K562 (cell line): ENCODE measurements around the gene USP19. TPM values are rescaled to one million over a fixed set of nuclear protein-coding genes. Genes with fewer than 3 reads are reported as not detected.

Experiments used
- DEAF1 ChIP-seq: fragments of 450-650 bp; formaldehyde crosslinking; IDR thresholded peaks from 2 replicates; pipeline ENCODE4 v1.4.0; 2020; ENCODE audit warnings: mild to moderate bottlenecking, moderate library complexity
- GABPA ChIP-seq: fragments of 200-800 bp; sonication (Bioruptor generic); conservative IDR thresholded peaks from 2 replicates; pipeline ENCODE4 v1.6.1; 2016; ENCODE audit warnings: low read depth, missing genetic modification characterization, missing compliant biosample characterization
- HIVEP1 ChIP-seq: fragments of 250-450 bp; sonication (Bioruptor Pico); IDR thresholded peaks from 2 replicates; pipeline ENCODE4 v1.4.0; 2020; ENCODE audit warnings: mild to moderate bottlenecking
- HMGN3 ChIP-seq: IDR thresholded peaks from 2 replicates; pipeline ENCODE4 v1.6.1; 2011; ENCODE audit warnings: borderline replicate concordance, low read depth, mild to moderate bottlenecking, mixed read lengths, low read length; ENCODE audit not compliant: insufficient read length; ENCODE audit errors: extremely low read depth
- JUNB ChIP-seq: fragments of 450-650 bp; formaldehyde crosslinking; conservative IDR thresholded peaks from 2 replicates; pipeline ENCODE4 v1.4.0; 2020; ENCODE audit warnings: mild to moderate bottlenecking
- NR2C2 ChIP-seq, 2 experiments: fragments of 200-800 bp in 1 of 2; sonication (Bioruptor generic) in 1 of 2; sonication (generic) in 1 of 2; formaldehyde crosslinking in 1 of 2; IDR thresholded peaks; 2 replicates each; pipeline versions ENCODE4 v1.6.1 to v1.8.0; 2016 to 2022; ENCODE audit warnings: mild to moderate bottlenecking in 1 of 2, missing compliant biosample characterization in 1 of 2, missing genetic modification characterization in 1 of 2, missing genetic modification reagents in 1 of 2
- NR2F6 ChIP-seq: fragments of 450-650 bp; formaldehyde crosslinking; IDR thresholded peaks from 2 replicates; pipeline ENCODE4 v1.4.0; 2020; ENCODE audit warnings: mild to moderate bottlenecking
- POLR2AphosphoS5 ChIP-seq: IDR thresholded peaks from 2 replicates; pipeline ENCODE4 v1.6.1; 2011; ENCODE audit warnings: mild to moderate bottlenecking, low read depth, low read length, moderate library complexity; ENCODE audit not compliant: control insufficient read depth, insufficient read depth
- RNF2 ChIP-seq: sonication (generic); IDR thresholded peaks from 2 replicates; pipeline ENCODE4 v1.6.1; 2016
- SIN3B ChIP-seq: fragments of 450-650 bp; IDR thresholded peaks from 2 replicates; pipeline ENCODE4 v1.6.1; 2017; ENCODE audit warnings: low read depth, mild to moderate bottlenecking, moderate library complexity
- SPI1 ChIP-seq: IDR thresholded peaks from 2 replicates; pipeline ENCODE4 v1.6.1; 2011; ENCODE audit warnings: low read depth, low read length, control low read depth, borderline replicate concordance
- SRSF9 ChIP-seq: fragments of 200-400 bp; formaldehyde crosslinking; IDR thresholded peaks from 2 replicates; pipeline ENCODE4 v1.6.1; 2017; ENCODE audit warnings: low read depth, low read length, borderline replicate concordance
- STAT6 ChIP-seq: sonication (generic); formaldehyde crosslinking; IDR thresholded peaks from 2 replicates; pipeline ENCODE4 v1.8.1; 2023; ENCODE audit warnings: mild to moderate bottlenecking, missing genetic modification reagents
- TCFL5 ChIP-seq: fragments of 250-450 bp; sonication (Bioruptor Pico); conservative IDR thresholded peaks from 2 replicates; pipeline ENCODE4 v1.6.1; 2021; ENCODE audit warnings: mild to moderate bottlenecking, moderate library complexity, matching md5 sums
- ZBTB33 ChIP-seq: sonication (generic); formaldehyde crosslinking; IDR thresholded peaks from 2 replicates; pipeline ENCODE4 v1.8.1; 2023; ENCODE audit warnings: mild to moderate bottlenecking, missing genetic modification reagents
- ZBTB49 ChIP-seq: sonication (generic); formaldehyde crosslinking; IDR thresholded peaks from 2 replicates; pipeline ENCODE4 v1.8.0; 2022; ENCODE audit warnings: missing genetic modification reagents, mild to moderate bottlenecking, borderline replicate concordance
- polyA plus RNA-seq, 8 experiments: library from polyadenylated mRNA; depleted of rRNA in 4 of 8; stranded (reverse) in 5 of 8; unstranded in 3 of 8; fragments of >200 nt; fragmentation: Nextera tagmentation in 2 of 8; fragmentation: Illumina TruSeq in 1 of 8; extraction: Ambion mirVana in 2 of 8; extraction: Trizol in 1 of 8; gene quantifications; 2 replicates each; pipeline versions ENCODE4 v1.2.1 to v1.2.3, GENCODE V29; 2011 to 2014; ENCODE audit warnings: inconsistent platforms in 1 of 8, missing spikeins in 1 of 8
- total RNA-seq, 7 experiments: library from RNA; depleted of rRNA in 6 of 7; stranded (reverse); fragments of >200 nt in 6 of 7; fragmentation: Illumina TruSeq in 2 of 7; extraction: Trizol in 2 of 7; gene quantifications; 2 replicates each; pipeline versions ENCODE4 v1.2.1 to v1.2.3, GENCODE V29; 2011 to 2021; ENCODE audit warnings: low replicate concordance in 1 of 7
- TF ChIP-seq, protein P1 (sequence below): sonication (generic); formaldehyde crosslinking; IDR thresholded peaks from 2 replicates; pipeline ENCODE4 v1.9.0; 2022; ENCODE audit warnings: mild to moderate bottlenecking, missing genetic modification reagents

Gene USP19
- total and polyA plus RNA-seq, 9 of the 15 experiments (the other 6 are each of a cell fraction or from before 2014, with no cell fraction given), result 0.24 to 65.9 (median 36.9) TPM

DNA sequence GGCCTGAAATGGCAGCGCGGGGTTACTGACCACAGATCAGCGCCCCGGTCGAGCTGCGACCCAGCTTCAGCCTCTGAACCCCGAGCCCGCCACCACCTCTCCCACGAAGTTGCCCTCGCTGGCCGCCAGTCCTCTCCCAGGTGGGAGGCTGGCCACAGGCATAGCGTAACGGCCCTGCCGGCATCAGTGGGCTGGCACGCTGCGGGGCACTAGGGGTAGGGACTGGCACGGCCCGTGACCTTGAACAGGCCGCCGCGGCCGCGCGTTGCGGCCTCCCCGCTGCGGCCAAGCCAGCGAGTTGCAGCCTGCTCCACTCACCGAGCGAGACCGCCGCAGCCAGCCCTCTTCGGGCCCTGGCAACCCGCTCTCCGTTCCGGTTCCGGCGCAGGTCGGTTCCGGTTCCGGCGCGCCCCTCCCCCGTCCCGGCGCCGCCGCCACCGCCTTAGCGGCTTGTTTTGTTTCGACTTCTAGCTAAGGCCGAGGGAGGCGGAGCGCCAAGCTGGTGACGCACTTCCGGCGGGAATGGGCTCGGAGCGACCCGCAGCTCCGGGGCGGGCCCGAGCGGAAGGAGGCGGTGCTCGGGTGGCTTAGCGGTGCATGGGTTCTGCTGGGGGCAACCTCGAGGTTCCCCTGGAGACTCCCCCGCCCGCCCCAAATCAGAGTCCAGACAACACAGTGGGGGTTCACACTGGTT is at the start of gene USP19 (continued):
- TF ChIP-seq SPI1 (no peak), NR2C2 (CRISPR knock-in tag; IDR thresholded peaks at IDR 0.05) (no peak), NR2C2 (tag; IDR thresholded peaks at IDR 0.05) (peak; percentile 92), TCFL5 (CRISPR knock-in tag) (no peak), SIN3B (peak; percentile 85), ZBTB49 (CRISPR knock-in tag) (no peak), RNF2 (no peak), POLR2AphosphoS5 (peak; percentile 45), JUNB (CRISPR knock-in tag) (no peak), SRSF9 (no peak), HMGN3 (peak; percentile 79), HIVEP1 (CRISPR knock-in tag) (no peak), GABPA (tag) (peak; percentile 97), ZBTB33 (CRISPR knock-in tag) (no peak), DEAF1 (CRISPR knock-in tag) (no peak), STAT6 (CRISPR knock-in tag) (no peak), NR2F6 (CRISPR knock-in tag) (no peak)
- TF ChIP-seq, protein P1, sequence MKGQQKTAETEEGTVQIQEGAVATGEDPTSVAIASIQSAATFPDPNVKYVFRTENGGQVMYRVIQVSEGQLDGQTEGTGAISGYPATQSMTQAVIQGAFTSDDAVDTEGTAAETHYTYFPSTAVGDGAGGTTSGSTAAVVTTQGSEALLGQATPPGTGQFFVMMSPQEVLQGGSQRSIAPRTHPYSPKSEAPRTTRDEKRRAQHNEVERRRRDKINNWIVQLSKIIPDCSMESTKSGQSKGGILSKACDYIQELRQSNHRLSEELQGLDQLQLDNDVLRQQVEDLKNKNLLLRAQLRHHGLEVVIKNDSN (CRISPR knock-in tag), result no peak
